ENCODE results near the gene CDK10. TPM values are rescaled to one million over a fixed set of nuclear protein-coding genes. Genes with fewer than 3 reads are reported as not detected.

CDK10 gene
- total and polyA plus RNA-seq, 9 of the 15 experiments (the other 6 are each of a cell fraction or from before 2014, with no cell fraction given) = 2.0 to 85.1 (median 40.1) TPM

DNA sequence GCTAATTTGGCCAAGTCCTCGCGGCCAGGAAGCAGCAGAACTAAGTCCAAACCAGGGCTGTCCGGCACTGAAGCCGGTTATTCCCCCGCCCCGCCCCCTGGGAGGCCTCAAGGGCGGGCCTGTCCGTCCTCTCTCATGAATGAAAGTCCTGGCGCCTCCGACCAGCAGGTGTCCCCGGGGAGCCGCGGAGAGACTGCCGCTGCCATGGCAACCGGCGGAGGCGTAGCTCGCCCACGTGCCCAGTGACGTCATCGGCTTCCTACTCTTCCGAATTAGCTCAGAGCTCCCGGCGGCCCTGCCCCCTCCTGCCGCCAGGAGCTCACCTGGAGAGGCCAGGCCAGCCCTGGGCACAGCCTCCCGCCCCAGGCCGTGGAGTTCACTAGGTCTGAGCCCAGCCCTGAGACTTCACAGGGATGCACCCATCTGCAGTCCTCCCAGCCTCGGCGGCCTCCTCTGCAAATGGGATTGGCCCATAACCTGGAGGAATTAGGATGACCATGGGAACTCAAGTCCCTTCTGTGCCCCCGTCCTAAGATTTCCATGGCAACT is 13.7 kb downstream of the CDK10 start (continued):
- TF ChIP-seq, protein P1, sequence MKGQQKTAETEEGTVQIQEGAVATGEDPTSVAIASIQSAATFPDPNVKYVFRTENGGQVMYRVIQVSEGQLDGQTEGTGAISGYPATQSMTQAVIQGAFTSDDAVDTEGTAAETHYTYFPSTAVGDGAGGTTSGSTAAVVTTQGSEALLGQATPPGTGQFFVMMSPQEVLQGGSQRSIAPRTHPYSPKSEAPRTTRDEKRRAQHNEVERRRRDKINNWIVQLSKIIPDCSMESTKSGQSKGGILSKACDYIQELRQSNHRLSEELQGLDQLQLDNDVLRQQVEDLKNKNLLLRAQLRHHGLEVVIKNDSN (CRISPR knock-in tag; IDR thresholded peaks at IDR 0.05) = peak; percentile 99
- TF ChIP-seq HNRNPUL1 (IDR thresholded peaks at IDR 0.05; ENCODE audit: low read length) = no peak
- no peak for TF ChIP-seq ZNF584 (CRISPR knock-in tag; IDR thresholded peaks at IDR 0.05; ENCODE audit: low read depth)
- peak; percentile 23; the same call in 1 of the 2 replicates for TF ChIP-seq ZNF449 (CRISPR knock-in tag; IDR thresholded peaks at IDR 0.05)
- peak in 1 of 2 experiments; percentile 74; a peak in 1 of 4 replicates for TF ChIP-seq RCOR1 (IDR thresholded peaks at IDR 0.05; ENCODE audit: borderline replicate concordance in 1 of 2, low read depth in 2 of 2, low read length in 2 of 2)
- TF ChIP-seq POU5F1 (IDR thresholded peaks at IDR 0.05; ENCODE audit: borderline replicate concordance, low read depth, low read length, partially characterized antibody) = no peak
- TF ChIP-seq IFI16 (CRISPR knock-in tag; IDR thresholded peaks at IDR 0.05) = no peak
- TF ChIP-seq, protein P2, sequence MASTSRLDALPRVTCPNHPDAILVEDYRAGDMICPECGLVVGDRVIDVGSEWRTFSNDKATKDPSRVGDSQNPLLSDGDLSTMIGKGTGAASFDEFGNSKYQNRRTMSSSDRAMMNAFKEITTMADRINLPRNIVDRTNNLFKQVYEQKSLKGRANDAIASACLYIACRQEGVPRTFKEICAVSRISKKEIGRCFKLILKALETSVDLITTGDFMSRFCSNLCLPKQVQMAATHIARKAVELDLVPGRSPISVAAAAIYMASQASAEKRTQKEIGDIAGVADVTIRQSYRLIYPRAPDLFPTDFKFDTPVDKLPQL (IDR thresholded peaks at IDR 0.05; ENCODE audit: extremely low read depth, insufficient read length) = no peak
- TF ChIP-seq, protein P3, sequence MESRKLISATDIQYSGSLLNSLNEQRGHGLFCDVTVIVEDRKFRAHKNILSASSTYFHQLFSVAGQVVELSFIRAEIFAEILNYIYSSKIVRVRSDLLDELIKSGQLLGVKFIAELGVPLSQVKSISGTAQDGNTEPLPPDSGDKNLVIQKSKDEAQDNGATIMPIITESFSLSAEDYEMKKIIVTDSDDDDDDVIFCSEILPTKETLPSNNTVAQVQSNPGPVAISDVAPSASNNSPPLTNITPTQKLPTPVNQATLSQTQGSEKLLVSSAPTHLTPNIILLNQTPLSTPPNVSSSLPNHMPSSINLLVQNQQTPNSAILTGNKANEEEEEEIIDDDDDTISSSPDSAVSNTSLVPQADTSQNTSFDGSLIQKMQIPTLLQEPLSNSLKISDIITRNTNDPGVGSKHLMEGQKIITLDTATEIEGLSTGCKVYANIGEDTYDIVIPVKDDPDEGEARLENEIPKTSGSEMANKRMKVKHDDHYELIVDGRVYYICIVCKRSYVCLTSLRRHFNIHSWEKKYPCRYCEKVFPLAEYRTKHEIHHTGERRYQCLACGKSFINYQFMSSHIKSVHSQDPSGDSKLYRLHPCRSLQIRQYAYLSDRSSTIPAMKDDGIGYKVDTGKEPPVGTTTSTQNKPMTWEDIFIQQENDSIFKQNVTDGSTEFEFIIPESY (CRISPR knock-in tag; IDR thresholded peaks at IDR 0.05) = peak; percentile 53; the same call in 1 of the 2 replicates
- no peak for TF ChIP-seq ESRRB (CRISPR knock-in tag; IDR thresholded peaks at IDR 0.05; ENCODE audit: borderline replicate concordance)
- TF ChIP-seq RB1 (IDR thresholded peaks at IDR 0.05; ENCODE audit: low read depth) = peak; percentile 93
- no peak for TF ChIP-seq SUPT5H (IDR thresholded peaks at IDR 0.05)
- TF ChIP-seq, protein P4, sequence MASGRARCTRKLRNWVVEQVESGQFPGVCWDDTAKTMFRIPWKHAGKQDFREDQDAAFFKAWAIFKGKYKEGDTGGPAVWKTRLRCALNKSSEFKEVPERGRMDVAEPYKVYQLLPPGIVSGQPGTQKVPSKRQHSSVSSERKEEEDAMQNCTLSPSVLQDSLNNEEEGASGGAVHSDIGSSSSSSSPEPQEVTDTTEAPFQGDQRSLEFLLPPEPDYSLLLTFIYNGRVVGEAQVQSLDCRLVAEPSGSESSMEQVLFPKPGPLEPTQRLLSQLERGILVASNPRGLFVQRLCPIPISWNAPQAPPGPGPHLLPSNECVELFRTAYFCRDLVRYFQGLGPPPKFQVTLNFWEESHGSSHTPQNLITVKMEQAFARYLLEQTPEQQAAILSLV (tag; IDR thresholded peaks at IDR 0.05) = no peak
- TF ChIP-seq MYBL2 (IDR thresholded peaks at IDR 0.05; ENCODE audit: low read depth) = no peak
- no peak for TF ChIP-seq MYBL2 (CRISPR knock-in tag; IDR thresholded peaks at IDR 0.05; ENCODE audit: borderline replicate concordance)
- TF ChIP-seq, protein P5, sequence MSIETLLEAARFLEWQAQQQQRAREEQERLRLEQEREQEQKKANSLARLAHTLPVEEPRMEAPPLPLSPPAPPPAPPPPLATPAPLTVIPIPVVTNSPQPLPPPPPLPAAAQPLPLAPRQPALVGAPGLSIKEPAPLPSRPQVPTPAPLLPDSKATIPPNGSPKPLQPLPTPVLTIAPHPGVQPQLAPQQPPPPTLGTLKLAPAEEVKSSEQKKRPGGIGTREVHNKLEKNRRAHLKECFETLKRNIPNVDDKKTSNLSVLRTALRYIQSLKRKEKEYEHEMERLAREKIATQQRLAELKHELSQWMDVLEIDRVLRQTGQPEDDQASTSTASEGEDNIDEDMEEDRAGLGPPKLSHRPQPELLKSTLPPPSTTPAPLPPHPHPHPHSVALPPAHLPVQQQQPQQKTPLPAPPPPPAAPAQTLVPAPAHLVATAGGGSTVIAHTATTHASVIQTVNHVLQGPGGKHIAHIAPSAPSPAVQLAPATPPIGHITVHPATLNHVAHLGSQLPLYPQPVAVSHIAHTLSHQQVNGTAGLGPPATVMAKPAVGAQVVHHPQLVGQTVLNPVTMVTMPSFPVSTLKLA (conservative IDR thresholded peaks at IDR 0.05) = peak; percentile 99 to 100
- TF ChIP-seq FOXA3 (CRISPR knock-in tag; conservative IDR thresholded peaks at IDR 0.05 in 1 of 2, IDR thresholded peaks at IDR 0.05 in 1 of 2) = peak in 1 of 2 experiments; percentile 24; a peak in 1 of 4 replicates
- no peak for TF ChIP-seq ARID2 (IDR thresholded peaks at IDR 0.05)
- TF ChIP-seq ZBED1 (IDR thresholded peaks at IDR 0.05) = no peak
- no peak for TF ChIP-seq NFYB (IDR thresholded peaks at IDR 0.05; ENCODE audit: extremely low read depth, insufficient read length)
